Activated CD4-positive, alpha-beta T cell treated with anti-CD3 and anti-CD28 coated beads for 1 hour (primary cell): ENCODE data around the gene ALX4.

Experiments used
- DNase-seq: peaks from one replicate; pipeline ENCODE4 v3.0.0-alpha.2; 2020

Gene ALX4

GRCh38 chr11:44309478-44310205, at the start of gene ALX4:
Gene ALX4 (minus strand): TSS chr11:44310139. CDS start chr11:44310062, 77 bp downstream.
- DNase-seq = no peak

- no peak for DNase-seq
These were observed 49.2 kb upstream of the ALX4 start for GRCh38 chr11:44359162-44359561.

GRCh38 chr11:44358713-44359112, 48.8 kb upstream of the ALX4 start:
- no peak for DNase-seq

GRCh38 chr11:44357711-44358110, 47.8 kb upstream of the ALX4 start:
- no peak for DNase-seq

- DNase-seq = no peak
These were observed 46.4 kb upstream of the ALX4 start for GRCh38 chr11:44356351-44356750.

- no peak for DNase-seq
These were observed 42.1 kb upstream of the ALX4 start for GRCh38 chr11:44351898-44352498.

GRCh38 chr11:44351006-44351660, 41.2 kb upstream of the ALX4 start:
- no peak for DNase-seq

GRCh38 chr11:44349328-44349727, 39.4 kb upstream of the ALX4 start:
- DNase-seq = no peak

- DNase-seq = no peak
These were observed 38.8 kb upstream of the ALX4 start for GRCh38 chr11:44348721-44349120.

GRCh38 chr11:44348114-44348513, 38.2 kb upstream of the ALX4 start:
- no peak for DNase-seq

- DNase-seq = no peak
These were observed 37.6 kb upstream of the ALX4 start for GRCh38 chr11:44347538-44347937.

- no peak for DNase-seq
These were observed 37.0 kb upstream of the ALX4 start for GRCh38 chr11:44346983-44347382.

- no peak for DNase-seq
These were observed 35.8 kb upstream of the ALX4 start for GRCh38 chr11:44345781-44346180.

GRCh38 chr11:44344921-44345320, 35.0 kb upstream of the ALX4 start:
- no peak for DNase-seq

GRCh38 chr11:44344423-44344820, 34.5 kb upstream of the ALX4 start:
- no peak for DNase-seq

GRCh38 chr11:44343778-44344422, 34.0 kb upstream of the ALX4 start:
- DNase-seq = no peak

- no peak for DNase-seq
These were observed 32.7 kb upstream of the ALX4 start for GRCh38 chr11:44342616-44343015.

GRCh38 chr11:44340656-44341055, 30.7 kb upstream of the ALX4 start:
- no peak for DNase-seq

GRCh38 chr11:44339530-44339883, 29.6 kb upstream of the ALX4 start:
- DNase-seq = no peak

GRCh38 chr11:44338698-44339529, 29.0 kb upstream of the ALX4 start:
- DNase-seq = no peak

- no peak for DNase-seq
These were observed 28.1 kb upstream of the ALX4 start for GRCh38 chr11:44338026-44338425.

GRCh38 chr11:44335919-44336318, 26.0 kb upstream of the ALX4 start:
- DNase-seq = no peak
